HL-60 (cell line): ENCODE measurements around the gene EXOC7.

Source experiments
- DNase-seq, 2 experiments: peaks; one replicate each; pipeline ENCODE4 v3.0.0-alpha.2; 2010 to 2020; ENCODE audit warnings: low read depth in 1 of 2, low spot score in 1 of 2
- H3K27ac ChIP-seq: fragments of 250-450 bp; sonication (Bioruptor Pico); replicated peaks from 2 replicates; pipeline ENCODE4 v1.5.1; 2020; ENCODE audit warnings: mild to moderate bottlenecking, moderate library complexity
- H3K27me3 ChIP-seq: fragments of 250-450 bp; sonication (Bioruptor Pico); 2 replicates; pipeline ENCODE4 v1.5.1; 2021; ENCODE audit warnings: mild to moderate bottlenecking, moderate library complexity; ENCODE audit not compliant: insufficient read depth, poor library complexity, severe bottlenecking
- H3K4me3 ChIP-seq: replicated peaks from 2 replicates; pipeline ENCODE4 v1.5.1; 2011; ENCODE audit warnings: mild to moderate bottlenecking, control low read depth, low read length; ENCODE audit not compliant: insufficient read depth
- CTCF ChIP-seq: IDR thresholded peaks from one replicate; pipeline ENCODE4 v1.5.1; 2011; ENCODE audit warnings: low read length, control low read depth, inconsistent platforms; ENCODE audit not compliant: insufficient read depth
- GABPA ChIP-seq: IDR thresholded peaks from 2 replicates; pipeline ENCODE4 v1.6.1; 2012; ENCODE audit warnings: low read depth
- POLR2AphosphoS5 ChIP-seq: IDR thresholded peaks from 2 replicates; pipeline ENCODE4 v1.6.1; 2012; ENCODE audit warnings: low read depth
- REST ChIP-seq: IDR thresholded peaks from 2 replicates; pipeline ENCODE4 v1.6.1; 2012; ENCODE audit warnings: low read depth; ENCODE audit not compliant: insufficient replicate concordance
- SPI1 ChIP-seq: IDR thresholded peaks from 2 replicates; pipeline ENCODE4 v1.6.1; 2012; ENCODE audit warnings: low read depth, mild to moderate bottlenecking, borderline replicate concordance

The EXOC7 gene

GRCh38 chr17:76125922-76126321, 22.3 kb upstream of the EXOC7 start:
- H3K4me3 ChIP-seq = no peak overlapping the region
- no peaks in the 10 kb centered on the region for H3K27me3 ChIP-seq
- no peak overlapping the region for H3K27ac ChIP-seq
- TF ChIP-seq SPI1 = no peak
- DNase-seq = no peak

- TF ChIP-seq SPI1 = no peak
- TF ChIP-seq POLR2AphosphoS5 = no peak
- TF ChIP-seq REST = no peak
- TF ChIP-seq GABPA = no peak
- no peak for TF ChIP-seq CTCF
- Histone ChIP-seq H3K27ac (no peak overlapping the region), H3K4me3 (no peak overlapping the region), H3K27me3 (no peaks in the 10 kb centered on the region)
- no peak for DNase-seq
Observed at GRCh38 chr17:76125391-76125675, 21.7 kb upstream of the EXOC7 start.

- H3K27ac ChIP-seq = no peak overlapping the region
- no peak for DNase-seq
- no peaks in the 10 kb centered on the region for H3K27me3 ChIP-seq
- no peak for TF ChIP-seq GABPA
- TF ChIP-seq SPI1 = no peak
- no peak for TF ChIP-seq CTCF
- no peak for TF ChIP-seq REST
- TF ChIP-seq POLR2AphosphoS5 = no peak
- no peak overlapping the region for H3K4me3 ChIP-seq
Observed at GRCh38 chr17:76124582-76125390, 21.2 kb upstream of the EXOC7 start.

GRCh38 chr17:76123749-76124581, 20.4 kb upstream of the EXOC7 start:
- TF ChIP-seq POLR2AphosphoS5 (no peak), GABPA (no peak), CTCF (no peak), SPI1 (no peak)
- Histone ChIP-seq H3K27ac (no peak overlapping the region), H3K27me3 (no peaks in the 10 kb centered on the region), H3K4me3 (no peak overlapping the region)
- DNase-seq = no peak
